Measurements from ENCODE around the gene STEAP3.
A peak's percentile ranks its signal among the peaks of the same experiment; 100 is the strongest.

Gene STEAP3

DNA sequence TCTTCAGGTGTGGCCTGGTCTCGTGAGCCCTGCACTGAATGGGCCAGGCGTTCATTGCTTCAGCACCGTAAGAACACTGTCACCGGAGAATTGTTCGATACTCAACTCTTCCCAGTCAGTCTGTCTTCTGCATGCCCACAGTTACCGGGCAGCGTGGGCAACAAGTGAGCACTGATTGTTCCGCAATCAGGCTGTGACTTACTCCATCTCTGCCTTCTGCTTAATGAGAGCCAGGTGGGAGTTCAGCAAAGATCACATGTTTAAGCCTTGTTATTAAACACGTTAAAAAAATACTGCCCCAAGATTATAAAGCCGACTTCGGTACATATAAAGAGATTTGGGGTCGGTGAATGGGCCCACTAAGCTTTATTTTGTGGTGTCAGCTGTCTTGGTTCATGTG, 3.7 kb downstream of the STEAP3 start:
- DNase-seq, result no peak
- ATAC-seq, result no peak

DNA sequence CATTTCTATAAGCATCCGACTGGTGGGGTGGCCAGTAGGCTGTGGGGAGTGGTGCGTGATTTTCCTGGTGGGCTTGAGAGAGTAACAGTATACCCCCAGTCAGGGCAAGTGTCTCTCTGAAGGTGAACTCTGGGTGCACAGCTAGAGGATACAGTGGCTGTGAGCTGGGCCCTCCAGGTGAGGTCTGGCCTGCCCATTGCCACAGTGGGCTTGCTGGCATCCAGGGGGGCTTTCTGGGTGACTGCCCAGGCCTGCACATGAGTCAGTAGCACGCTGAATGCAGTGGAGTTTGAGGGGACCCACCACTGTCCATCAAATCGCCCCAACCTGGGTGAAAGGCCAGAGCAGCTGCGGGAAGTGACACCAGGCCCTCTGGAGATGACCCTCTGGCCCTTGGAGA, 4.5 kb downstream of the STEAP3 start:
- DNase-seq (no peak), ATAC-seq (no peak)

- DNase-seq (no peak), ATAC-seq (no peak)
Measured at GRCh38 chr2:119228964-119229363, 5.3 kb downstream of the STEAP3 start.

GRCh38 chr2:119229716-119230115, 6.1 kb downstream of the STEAP3 start:
- ATAC-seq, result no peak
- DNase-seq, result no peak

- no peak for ATAC-seq
- no peak for DNase-seq
Measured at GRCh38 chr2:119230219-119231185, 6.9 kb downstream of the STEAP3 start.

GRCh38 chr2:119231975-119232665, 8.5 kb downstream of the STEAP3 start:
- ATAC-seq (peak; percentile 79), DNase-seq (peak; percentile 16)

DNA sequence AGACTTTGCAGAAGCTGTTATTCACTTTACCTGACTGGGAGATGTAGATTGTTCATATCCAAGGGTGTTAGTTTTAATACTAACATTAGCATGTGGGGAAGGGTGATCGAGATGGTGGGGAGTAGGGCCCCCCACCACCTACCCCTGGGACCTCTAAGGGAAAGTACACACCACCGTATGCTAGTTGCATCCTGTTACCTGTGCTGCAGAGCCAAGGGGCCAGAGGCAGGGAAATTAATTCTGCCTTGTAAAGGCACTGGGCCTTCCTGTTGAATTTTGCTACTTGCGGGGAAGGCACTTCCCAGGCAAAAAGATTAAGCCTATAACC, 9.0 kb downstream of the STEAP3 start:
- DNase-seq (no peak), ATAC-seq (no peak)

DNA sequence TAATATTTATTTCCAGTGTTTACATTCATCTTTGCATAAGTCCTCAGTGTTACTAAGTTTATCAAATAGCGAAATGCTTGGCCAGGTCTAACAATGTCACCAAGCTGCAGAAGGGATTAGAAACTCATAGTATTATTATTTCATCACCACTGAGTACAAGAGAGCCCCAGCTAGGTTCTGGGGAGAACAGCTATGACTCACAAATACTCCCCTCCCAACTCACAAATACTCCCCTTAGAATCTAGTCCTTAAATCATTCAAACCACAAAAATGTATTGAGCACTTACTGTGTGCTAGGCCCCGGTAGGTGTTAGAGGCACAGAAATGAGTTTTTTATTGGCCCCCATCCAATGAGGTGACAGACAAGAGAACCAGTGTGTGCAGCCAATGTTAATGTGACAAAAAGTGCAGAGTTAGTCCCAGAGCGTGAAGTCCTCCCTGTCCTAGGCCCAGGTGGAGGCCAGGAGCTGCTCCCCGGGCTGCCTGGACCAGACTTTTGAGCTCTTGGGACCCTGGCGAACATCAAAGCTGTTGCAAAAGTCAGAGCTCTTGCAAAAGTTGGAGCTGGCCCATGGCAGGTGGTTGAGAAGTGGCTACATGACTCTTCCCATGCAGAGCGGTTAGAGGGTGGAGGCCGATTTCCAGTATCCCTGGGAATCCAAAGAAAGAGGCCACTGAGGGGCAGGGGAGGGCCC, 9.8 kb downstream of the STEAP3 start:
- DNase-seq, result no peak
- ATAC-seq, result no peak

DNA sequence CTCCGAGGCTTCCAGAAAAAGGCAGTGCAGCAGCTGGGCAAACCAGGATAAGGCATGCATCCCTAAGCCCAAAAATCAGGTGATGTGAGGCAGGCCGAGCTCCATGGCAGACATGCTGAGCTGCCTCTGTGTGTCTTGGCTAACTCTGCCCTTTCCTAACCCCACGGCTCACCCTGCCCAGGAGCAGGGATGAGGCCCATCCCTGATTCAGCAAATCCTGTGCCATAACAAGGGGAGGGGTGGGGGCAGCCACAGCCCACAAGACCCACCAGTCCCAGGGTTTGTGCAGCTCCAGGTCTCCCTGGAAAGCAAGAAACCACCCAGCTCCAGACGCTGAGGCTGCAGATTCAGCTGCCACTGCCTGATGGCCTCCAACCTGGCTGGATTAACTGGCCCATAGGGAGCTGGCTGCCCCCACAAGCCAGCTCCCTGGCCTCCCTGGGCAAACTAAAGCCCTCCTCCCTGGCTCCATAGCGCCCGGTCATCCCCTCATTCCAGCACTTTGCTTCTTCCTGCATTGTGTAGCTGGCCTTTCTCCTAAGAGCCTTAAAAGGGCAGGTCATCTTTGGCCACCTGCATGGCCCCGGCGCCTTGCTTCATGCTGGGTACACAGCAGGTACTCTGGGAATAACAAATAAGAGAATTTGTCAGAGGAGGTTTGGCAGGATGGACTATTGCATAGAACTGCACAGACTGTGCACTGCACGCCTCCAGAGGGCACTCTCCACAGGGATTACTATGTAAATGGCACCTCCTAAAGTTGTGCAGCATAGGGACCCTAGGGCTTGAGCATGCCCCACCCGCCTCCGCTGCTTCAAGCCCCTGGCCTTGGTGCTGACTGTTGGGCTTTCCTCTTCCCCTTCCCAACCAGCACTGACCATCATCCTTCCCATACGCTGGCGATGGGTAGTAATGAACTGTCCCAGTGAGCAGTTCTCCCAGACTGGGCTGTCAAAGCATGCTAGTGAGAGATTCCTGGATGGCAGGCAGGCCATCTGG, 10.7 kb downstream of the STEAP3 start:
- no peak for ATAC-seq
- no peak for DNase-seq

DNA sequence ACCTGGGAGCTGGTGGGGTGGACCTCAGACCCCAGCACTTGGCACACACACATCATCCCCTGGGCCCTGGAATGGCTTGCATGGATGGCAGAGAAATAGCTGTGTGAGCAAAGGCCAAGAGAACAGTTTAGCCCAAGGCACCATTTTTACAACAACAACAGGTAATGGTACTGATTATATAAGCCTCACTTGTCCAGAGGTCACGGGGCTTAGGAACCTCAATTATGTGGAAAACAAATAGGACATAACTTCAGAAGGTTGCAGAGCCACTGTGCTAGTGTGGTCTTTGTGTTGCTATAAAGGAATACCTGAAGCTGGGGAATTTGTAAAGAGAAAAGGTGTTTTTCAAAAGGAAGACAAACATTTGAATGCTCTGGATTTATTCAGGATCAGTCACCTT, 13.2 kb downstream of the STEAP3 start:
- DNase-seq, result no peak
- ATAC-seq, result no peak

GRCh38 chr2:119240311-119241204, 16.9 kb downstream of the STEAP3 start:
- DNase-seq (no peak), ATAC-seq (no peak)

GRCh38 chr2:119241205-119241532, 17.5 kb downstream of the STEAP3 start:
- DNase-seq (no peak), ATAC-seq (no peak)

DNA sequence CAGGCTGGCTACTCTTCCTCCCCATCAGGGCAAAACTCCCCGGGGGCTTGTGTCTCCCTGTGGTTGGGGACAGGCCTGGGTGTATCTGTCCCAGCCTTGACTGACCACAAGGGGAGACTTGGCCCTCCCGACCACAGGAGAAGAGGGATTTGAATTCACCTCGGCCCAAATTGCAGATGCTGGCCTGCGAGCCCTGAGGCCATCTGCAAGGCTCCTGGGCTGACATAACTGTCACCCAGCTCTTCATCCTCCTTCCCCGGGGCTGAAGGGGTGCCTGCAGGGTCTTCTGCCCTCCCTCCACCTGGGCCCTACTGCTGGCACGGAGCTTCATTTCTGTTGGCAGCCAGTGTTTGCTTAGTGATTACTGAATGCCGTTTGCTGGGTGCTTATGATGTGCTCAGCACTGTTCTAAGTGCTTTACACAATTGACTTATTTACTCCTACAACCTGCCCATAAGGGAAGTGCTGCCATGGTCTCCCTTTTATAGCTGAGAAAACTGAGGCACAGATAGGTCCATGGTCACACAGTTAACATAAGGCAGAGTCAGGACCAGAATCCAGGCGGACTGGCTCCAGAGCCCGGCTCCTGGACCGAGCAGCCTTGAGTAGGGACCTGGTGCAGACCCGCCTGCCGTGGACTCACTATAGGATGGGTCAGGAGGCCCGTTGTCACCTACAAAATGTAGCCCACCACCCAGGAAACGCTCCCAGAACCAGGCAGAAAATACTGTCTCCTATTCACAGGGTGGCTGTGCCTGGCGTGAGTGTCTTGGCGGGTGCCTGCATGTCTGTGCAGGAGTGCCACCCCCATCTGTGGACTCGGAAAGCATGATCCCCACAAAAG, 18.9 kb downstream of the STEAP3 start:
- ATAC-seq (no peak), DNase-seq (no peak)

DNA sequence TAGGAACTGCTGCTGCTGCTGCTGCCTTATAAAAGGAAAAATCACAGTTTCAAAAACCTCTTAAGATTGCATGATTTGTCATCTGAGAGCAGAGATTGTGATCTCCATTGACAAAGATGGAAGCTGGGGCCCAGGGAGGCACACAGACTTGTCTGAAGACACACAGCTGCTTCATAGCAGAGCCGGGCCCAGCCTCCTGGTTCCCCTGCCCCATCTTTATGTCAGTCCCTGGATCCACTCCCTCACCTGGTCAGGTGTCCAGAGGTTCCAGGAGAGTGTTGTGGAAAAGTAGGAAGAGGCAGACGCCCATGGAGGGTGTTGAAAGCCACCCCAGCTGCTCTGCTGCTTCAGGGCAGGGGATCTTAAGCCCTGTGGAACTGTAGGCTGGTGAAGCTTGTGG, 20.0 kb downstream of the STEAP3 start:
- no peak for ATAC-seq
- no peak for DNase-seq

DNA sequence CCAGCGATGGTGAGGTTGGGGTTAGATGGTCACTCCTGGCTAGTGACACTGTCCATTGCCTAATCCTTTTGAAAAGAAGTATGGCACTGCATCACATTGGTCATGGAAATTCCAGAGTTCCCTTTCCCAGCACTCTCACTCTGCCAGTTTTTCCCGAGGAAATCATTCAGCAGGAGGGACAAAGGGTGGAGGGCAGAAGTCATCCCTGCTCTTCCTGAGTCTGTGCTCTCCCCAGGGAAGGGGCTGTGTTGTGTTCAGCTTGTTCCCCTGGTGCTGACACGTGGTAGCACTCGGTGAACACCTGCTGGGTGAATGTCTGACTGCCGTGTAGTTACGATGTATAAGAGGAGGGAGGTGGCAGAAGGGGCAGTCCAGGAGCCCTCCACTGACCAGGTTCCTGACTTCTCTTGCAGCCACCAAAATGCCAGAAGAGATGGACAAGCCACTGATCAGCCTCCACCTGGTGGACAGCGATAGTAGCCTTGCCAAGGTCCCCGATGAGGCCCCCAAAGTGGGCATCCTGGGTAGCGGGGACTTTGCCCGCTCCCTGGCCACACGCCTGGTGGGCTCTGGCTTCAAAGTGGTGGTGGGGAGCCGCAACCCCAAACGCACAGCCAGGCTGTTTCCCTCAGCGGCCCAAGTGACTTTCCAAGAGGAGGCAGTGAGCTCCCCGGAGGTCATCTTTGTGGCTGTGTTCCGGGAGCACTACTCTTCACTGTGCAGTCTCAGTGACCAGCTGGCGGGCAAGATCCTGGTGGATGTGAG, 21.6 kb downstream of the STEAP3 start:
- ATAC-seq, result no peak
- no peak for DNase-seq

DNA sequence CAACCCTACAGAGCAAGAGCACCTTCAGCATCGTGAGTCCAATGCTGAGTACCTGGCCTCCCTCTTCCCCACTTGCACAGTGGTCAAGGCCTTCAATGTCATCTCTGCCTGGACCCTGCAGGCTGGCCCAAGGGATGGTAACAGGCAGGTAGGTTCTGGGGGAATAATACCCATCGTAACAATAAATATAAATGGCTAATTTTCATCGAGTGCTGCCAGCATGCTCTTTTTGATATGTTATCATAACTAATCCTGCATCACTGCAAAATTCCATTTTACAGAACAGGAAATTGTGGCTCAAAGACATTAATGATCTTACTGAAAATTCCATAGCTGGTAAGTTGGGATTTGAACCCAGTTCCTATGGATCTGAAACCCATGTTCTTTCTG, 22.2 kb downstream of the STEAP3 start:
- ATAC-seq, result no peak
- no peak for DNase-seq

DNA sequence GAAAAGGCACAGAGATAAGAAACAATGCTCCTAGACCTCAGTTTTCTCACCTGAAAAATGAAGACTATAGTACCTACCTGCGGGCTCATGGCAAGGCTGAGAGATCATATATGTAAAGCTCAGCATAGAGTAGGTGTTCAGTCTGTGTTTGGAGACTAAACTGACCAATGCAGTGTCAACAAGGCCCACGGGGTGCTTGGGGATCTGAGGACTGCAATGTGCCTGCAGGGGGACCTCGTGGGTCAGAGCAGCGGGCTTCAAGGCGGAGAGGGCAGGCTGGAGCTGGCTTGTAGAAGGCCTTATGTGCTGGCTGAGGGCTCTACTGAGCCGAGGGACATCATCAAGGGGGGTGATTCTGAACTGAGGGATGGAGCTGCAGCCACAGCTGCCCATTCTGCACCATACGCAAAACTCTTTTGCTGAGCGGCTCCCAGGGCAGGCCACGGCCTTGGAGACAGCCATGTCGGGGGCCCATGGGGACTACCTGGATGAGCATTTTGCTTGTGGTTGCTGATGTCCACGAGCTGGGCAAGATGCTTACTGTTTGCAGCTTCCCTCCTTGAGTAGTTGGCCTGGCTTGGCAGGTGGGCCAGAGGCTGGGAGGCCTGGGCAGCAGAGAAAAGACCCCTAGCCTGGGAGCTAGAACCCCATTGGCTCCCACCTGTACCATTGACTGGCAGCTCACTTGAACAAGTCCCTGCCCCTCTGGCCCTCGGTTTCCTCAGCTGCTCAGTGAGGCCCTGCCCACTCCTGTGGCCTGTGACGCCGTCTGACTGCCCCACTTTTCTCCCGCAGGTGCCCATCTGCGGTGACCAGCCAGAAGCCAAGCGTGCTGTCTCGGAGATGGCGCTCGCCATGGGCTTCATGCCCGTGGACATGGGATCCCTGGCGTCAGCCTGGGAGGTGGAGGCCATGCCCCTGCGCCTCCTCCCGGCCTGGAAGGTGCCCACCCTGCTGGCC, 23.5 kb downstream of the STEAP3 start:
- ATAC-seq, result no peak

DNA sequence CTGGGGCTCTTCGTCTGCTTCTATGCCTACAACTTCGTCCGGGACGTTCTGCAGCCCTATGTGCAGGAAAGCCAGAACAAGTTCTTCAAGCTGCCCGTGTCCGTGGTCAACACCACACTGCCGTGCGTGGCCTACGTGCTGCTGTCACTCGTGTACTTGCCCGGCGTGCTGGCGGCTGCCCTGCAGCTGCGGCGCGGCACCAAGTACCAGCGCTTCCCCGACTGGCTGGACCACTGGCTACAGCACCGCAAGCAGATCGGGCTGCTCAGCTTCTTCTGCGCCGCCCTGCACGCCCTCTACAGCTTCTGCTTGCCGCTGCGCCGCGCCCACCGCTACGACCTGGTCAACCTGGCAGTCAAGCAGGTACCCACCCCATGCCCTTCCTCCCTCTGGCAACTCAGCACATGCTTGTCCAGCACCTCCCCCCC, 24.2 kb downstream of the STEAP3 start:
- no peak for ATAC-seq
- no peak for DNase-seq

More for the DNA sequence above, 23.5 kb downstream of the STEAP3 start:
- DNase-seq, result no peak

All from stimulated activated naive CD8-positive, alpha-beta T cell treated with anti-CD3 and anti-CD28 coated beads, Interleukin-15, Interleukin-2, amounts not matched to agents 100 U/mL and 50 U/mL, for 24 hours (primary cell).